ENCODE results near the gene SPINK4.
A peak's percentile ranks its signal among the peaks of the same experiment; 100 is the strongest.

The SPINK4 gene

DNA sequence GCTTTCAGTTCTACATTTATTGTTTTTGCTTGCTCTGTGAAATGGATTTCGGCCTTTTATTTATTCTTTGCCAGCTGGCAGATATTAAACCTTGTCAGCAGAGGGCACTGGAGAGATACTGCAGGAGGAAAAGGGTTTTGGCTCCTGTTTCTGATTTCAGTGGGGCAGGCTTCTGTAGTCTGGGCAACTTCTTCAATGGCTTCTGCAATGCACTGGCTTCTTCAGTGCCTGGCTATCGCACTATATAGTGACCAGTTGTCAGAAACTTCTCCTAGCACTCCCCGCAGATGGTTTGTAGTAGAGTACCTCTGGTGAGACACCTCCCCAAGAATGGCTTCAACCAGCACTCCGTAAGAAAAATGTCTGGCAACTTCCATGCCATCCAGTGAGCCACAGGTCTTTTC is 47.1 kb downstream of the SPINK4 start:
- Histone ChIP-seq H3K79me2 (ENCODE audit: low read length) (peaks cover 17% of the 10 kb centered on the region), H3F3A (ENCODE audit: insufficient read depth, low read length) (peaks cover 19% of the 10 kb centered on the region), H3K36me3 (replicated peaks; ENCODE audit: insufficient read depth, low read length) (no peaks in the 10 kb centered on the region), H3K27ac (ENCODE audit: low read length) (peak overlapping the region; percentile 29; the same call in 1 of the 2 replicates), H3K4me2 (ENCODE audit: low read depth, low read length) (no peak overlapping the region), H3K4me3 (ENCODE audit: low read length) (no peak overlapping the region), H4K20me1 (ENCODE audit: insufficient read depth, low read length) (no peaks in the 10 kb centered on the region), H3K4me1 (ENCODE audit: low read length) (peaks cover 9% of the 10 kb centered on the region), H3K9ac (ENCODE audit: low read length) (no peak overlapping the region), H3K9me3 (replicated peaks; ENCODE audit: insufficient read depth, low read length) (no peaks in the 10 kb centered on the region), H3K27me3 (replicated peaks; ENCODE audit: insufficient read depth, low read length) (no peaks in the 10 kb centered on the region), H3K9me2 (replicated peaks; ENCODE audit: insufficient read depth, low read length) (no peaks in the 10 kb centered on the region), H2AFZ (ENCODE audit: low read length) (no peak overlapping the region)
- no peak for TF ChIP-seq EZH2phosphoT487 (IDR thresholded peaks at IDR 0.05; ENCODE audit: low read length)
- TF ChIP-seq, protein P1, sequence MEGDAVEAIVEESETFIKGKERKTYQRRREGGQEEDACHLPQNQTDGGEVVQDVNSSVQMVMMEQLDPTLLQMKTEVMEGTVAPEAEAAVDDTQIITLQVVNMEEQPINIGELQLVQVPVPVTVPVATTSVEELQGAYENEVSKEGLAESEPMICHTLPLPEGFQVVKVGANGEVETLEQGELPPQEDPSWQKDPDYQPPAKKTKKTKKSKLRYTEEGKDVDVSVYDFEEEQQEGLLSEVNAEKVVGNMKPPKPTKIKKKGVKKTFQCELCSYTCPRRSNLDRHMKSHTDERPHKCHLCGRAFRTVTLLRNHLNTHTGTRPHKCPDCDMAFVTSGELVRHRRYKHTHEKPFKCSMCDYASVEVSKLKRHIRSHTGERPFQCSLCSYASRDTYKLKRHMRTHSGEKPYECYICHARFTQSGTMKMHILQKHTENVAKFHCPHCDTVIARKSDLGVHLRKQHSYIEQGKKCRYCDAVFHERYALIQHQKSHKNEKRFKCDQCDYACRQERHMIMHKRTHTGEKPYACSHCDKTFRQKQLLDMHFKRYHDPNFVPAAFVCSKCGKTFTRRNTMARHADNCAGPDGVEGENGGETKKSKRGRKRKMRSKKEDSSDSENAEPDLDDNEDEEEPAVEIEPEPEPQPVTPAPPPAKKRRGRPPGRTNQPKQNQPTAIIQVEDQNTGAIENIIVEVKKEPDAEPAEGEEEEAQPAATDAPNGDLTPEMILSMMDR (IDR thresholded peaks at IDR 0.05; ENCODE audit: low read length) = peak; percentile 82
- DNase-seq = peak; percentile 83

DNA sequence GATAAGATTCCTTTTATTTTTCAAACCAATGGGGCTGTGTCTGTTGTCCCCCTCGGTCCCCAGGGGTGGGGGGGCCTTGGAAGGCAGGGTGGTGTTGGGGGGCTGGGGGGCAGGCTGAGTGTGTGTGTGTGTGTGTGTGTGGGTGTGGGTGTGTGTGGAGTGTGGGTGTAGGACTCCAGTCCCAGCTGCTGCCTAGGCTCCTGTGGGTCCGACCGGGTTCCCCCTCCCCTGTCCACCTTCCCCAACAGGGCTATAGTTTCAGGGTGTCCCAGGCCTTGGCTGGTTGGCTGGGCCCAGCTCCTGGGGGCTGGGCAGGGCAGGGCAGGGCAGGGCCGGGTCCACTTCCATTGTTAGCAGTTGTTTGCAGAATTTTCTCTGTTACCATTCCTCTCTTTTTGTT is 48.3 kb downstream of the SPINK4 start:
- no peak overlapping the region for H3K27ac ChIP-seq (ENCODE audit: low read length)
- no peaks in the 10 kb centered on the region for H3K9me2 ChIP-seq (replicated peaks; ENCODE audit: insufficient read depth, low read length)
- peaks cover under 1% of the 10 kb centered on the region; the same call in 1 of the 2 replicates for H3K36me3 ChIP-seq (replicated peaks; ENCODE audit: insufficient read depth, low read length)
- H3K4me3 ChIP-seq (ENCODE audit: low read length) = no peak overlapping the region
- peaks cover 29% of the 10 kb centered on the region for H3K79me2 ChIP-seq (ENCODE audit: low read length)
- H3K27me3 ChIP-seq (replicated peaks; ENCODE audit: insufficient read depth, low read length) = no peaks in the 10 kb centered on the region
- no peak overlapping the region for H3K9ac ChIP-seq (ENCODE audit: low read length)
- H3K4me2 ChIP-seq (ENCODE audit: low read depth, low read length) = no peak overlapping the region
- H4K20me1 ChIP-seq (ENCODE audit: insufficient read depth, low read length) = no peaks in the 10 kb centered on the region
- peaks cover 20% of the 10 kb centered on the region for H3F3A ChIP-seq (ENCODE audit: insufficient read depth, low read length)
- H2AFZ ChIP-seq (ENCODE audit: low read length) = no peak overlapping the region
- H3K4me1 ChIP-seq (ENCODE audit: low read length) = peaks cover 18% of the 10 kb centered on the region
- no peak for DNase-seq
- TF ChIP-seq EZH2phosphoT487 (IDR thresholded peaks at IDR 0.05; ENCODE audit: low read length) (no peak), EZH2 (optimal IDR thresholded peaks at IDR 0.05; ENCODE audit: low read depth, low read length) (no peak)
- TF ChIP-seq, protein P1 (IDR thresholded peaks at IDR 0.05; ENCODE audit: low read length) = no peak
- no peaks in the 10 kb centered on the region for H3K9me3 ChIP-seq (replicated peaks; ENCODE audit: insufficient read depth, low read length)

DNA sequence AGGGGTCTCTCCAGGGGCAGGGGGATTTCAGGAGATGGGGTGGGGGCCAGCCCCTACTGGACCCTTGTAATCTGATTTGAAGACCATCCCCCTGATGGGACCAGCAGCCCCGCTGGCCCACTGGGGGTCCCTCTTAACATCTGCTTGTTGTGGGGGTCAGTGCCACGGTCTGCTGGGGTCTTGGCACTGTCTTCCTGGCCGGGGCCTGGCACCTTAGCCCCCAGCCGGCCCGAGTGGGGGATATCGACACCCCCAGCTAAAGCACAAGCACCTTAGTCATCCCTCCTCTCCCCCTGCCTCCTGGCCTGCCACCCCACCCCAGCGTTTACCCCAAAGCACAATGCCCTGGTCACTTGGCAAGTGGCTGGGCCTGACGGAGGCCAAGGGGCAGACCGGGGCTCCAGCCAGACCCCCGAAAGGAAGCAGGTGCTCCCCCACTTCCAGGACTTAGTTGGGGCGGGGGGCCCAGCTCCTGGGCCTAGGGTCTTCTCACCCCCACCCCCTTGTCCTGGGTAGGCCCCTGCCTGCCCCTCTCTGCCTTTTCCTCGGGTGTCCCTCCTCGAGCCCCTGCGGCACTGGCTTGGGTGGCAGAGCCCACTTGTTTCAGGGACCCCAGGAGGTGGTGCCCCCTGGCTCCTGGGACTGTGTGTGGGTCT is 49.0 kb downstream of the SPINK4 start:
- Histone ChIP-seq H3K4me2 (ENCODE audit: low read depth, low read length) (no peak overlapping the region), H3K4me3 (ENCODE audit: low read length) (no peak overlapping the region), H3F3A (ENCODE audit: insufficient read depth, low read length) (peaks cover 27% of the 10 kb centered on the region), H3K9me3 (replicated peaks; ENCODE audit: insufficient read depth, low read length) (no peaks in the 10 kb centered on the region), H3K9ac (ENCODE audit: low read length) (no peak overlapping the region), H3K36me3 (replicated peaks; ENCODE audit: insufficient read depth, low read length) (peaks cover 4% of the 10 kb centered on the region), H3K79me2 (ENCODE audit: low read length) (peaks cover 36% of the 10 kb centered on the region), H3K27ac (ENCODE audit: low read length) (no peak overlapping the region), H2AFZ (ENCODE audit: low read length) (no peak overlapping the region), H3K27me3 (replicated peaks; ENCODE audit: insufficient read depth, low read length) (no peaks in the 10 kb centered on the region), H4K20me1 (ENCODE audit: insufficient read depth, low read length) (no peaks in the 10 kb centered on the region), H3K4me1 (ENCODE audit: low read length) (peaks cover 25% of the 10 kb centered on the region), H3K9me2 (replicated peaks; ENCODE audit: insufficient read depth, low read length) (no peaks in the 10 kb centered on the region)
- no peak for DNase-seq
- TF ChIP-seq EZH2 (optimal IDR thresholded peaks at IDR 0.05; ENCODE audit: low read depth, low read length) (no peak), EZH2phosphoT487 (IDR thresholded peaks at IDR 0.05; ENCODE audit: low read length) (no peak)
- TF ChIP-seq, protein P1 (IDR thresholded peaks at IDR 0.05; ENCODE audit: low read length) = no peak
